PFSK-1 (cell line): ENCODE results near the gene SLIT3.

Experiments
- FOXP2 ChIP-seq: optimal IDR thresholded peaks from 2 replicates; pipeline ENCODE3; 2011; ENCODE audit warnings: borderline replicate concordance, control low read depth, inconsistent platforms; ENCODE audit not compliant: insufficient read depth; ENCODE audit errors: extremely low read length, extremely low read depth
- POLR2AphosphoS5 ChIP-seq: IDR thresholded peaks from 2 replicates; pipeline ENCODE4 v1.6.1; 2012; ENCODE audit warnings: low read depth, mild to moderate bottlenecking, control low read depth, low read length, moderate library complexity
- REST ChIP-seq, 2 experiments: IDR thresholded peaks; 2 replicates each; pipeline versions ENCODE4 v1.6.1 to v1.8.0; 2011 to 2012; ENCODE audit warnings: low read depth in 2 of 2, low read length in 2 of 2, control low read depth in 1 of 2, inconsistent platforms in 1 of 2, mild to moderate bottlenecking in 1 of 2, moderate library complexity in 1 of 2; ENCODE audit not compliant: insufficient read depth in 1 of 2
- SIN3A ChIP-seq: IDR thresholded peaks from 2 replicates; pipeline ENCODE4 v1.6.1; 2012; ENCODE audit warnings: mild to moderate bottlenecking, low read length, moderate library complexity, borderline replicate concordance; ENCODE audit not compliant: insufficient read depth
- TAF1 ChIP-seq: IDR thresholded peaks from 2 replicates; pipeline ENCODE4 v1.6.1; 2012; ENCODE audit warnings: low read length, control low read depth, borderline replicate concordance; ENCODE audit not compliant: insufficient read depth

Gene SLIT3

GRCh38 chr5:168663276-168664004, 637.5 kb downstream of the SLIT3 start:
- TF ChIP-seq REST (IDR thresholded peaks at IDR 0.05; ENCODE audit: insufficient read depth in 1 of 2, low read depth in 2 of 2, low read length in 2 of 2) (no peak), TAF1 (no peak), FOXP2 (no peak), POLR2AphosphoS5 (no peak), SIN3A (no peak)

GRCh38 chr5:168661593-168662485, 639.1 kb downstream of the SLIT3 start:
- TF ChIP-seq FOXP2 = no peak
- TF ChIP-seq REST (IDR thresholded peaks at IDR 0.05; ENCODE audit: insufficient read depth in 1 of 2, low read depth in 2 of 2, low read length in 2 of 2) = no peak
- TF ChIP-seq TAF1 = no peak
- no peak for TF ChIP-seq POLR2AphosphoS5
- TF ChIP-seq SIN3A = no peak

- no peak for TF ChIP-seq SIN3A
- TF ChIP-seq REST (IDR thresholded peaks at IDR 0.05; ENCODE audit: insufficient read depth in 1 of 2, low read depth in 2 of 2, low read length in 2 of 2) = no peak
- no peak for TF ChIP-seq TAF1
- TF ChIP-seq POLR2AphosphoS5 = no peak
- no peak for TF ChIP-seq FOXP2
Observed at GRCh38 chr5:168660691-168661090, 640.2 kb downstream of the SLIT3 start.

GRCh38 chr5:168659286-168659847, 641.6 kb downstream of the SLIT3 start:
- TF ChIP-seq REST (IDR thresholded peaks at IDR 0.05; ENCODE audit: insufficient read depth in 1 of 2, low read depth in 2 of 2, low read length in 2 of 2) (no peak), POLR2AphosphoS5 (no peak), FOXP2 (no peak), TAF1 (no peak), SIN3A (no peak)
